Suppressor macrophage treated with lipopolysaccharide for 4 hours (primary cell): ENCODE measurements around the gene ZBTB47.

Experiments used
- DNase-seq: peaks from one replicate; pipeline ENCODE4 v3.0.0-alpha.2; 2020

ZBTB47 gene

GRCh38 chr3:42653560-42654330 is at the start of gene ZBTB47:
TSS of gene ZBTB47 (plus strand) at chr3:42653697. CDS start at chr3:42658356, 4,659 bp downstream.
- DNase-seq, result peak; percentile 72

GRCh38 chr3:42605546-42606173 is 47.8 kb upstream of the ZBTB47 start:
- no peak for DNase-seq

- no peak for DNase-seq
These were observed 44.9 kb upstream of the ZBTB47 start for GRCh38 chr3:42608581-42608980.

GRCh38 chr3:42610976-42611375 is 42.5 kb upstream of the ZBTB47 start:
- no peak for DNase-seq

- DNase-seq, result no peak
These were observed 41.3 kb upstream of the ZBTB47 start for GRCh38 chr3:42612217-42612616.

GRCh38 chr3:42612928-42613327 is 40.6 kb upstream of the ZBTB47 start:
- DNase-seq, result no peak

GRCh38 chr3:42613462-42613861 is 40.0 kb upstream of the ZBTB47 start:
- DNase-seq, result no peak

- DNase-seq, result no peak
These were observed 21.9 kb upstream of the ZBTB47 start for GRCh38 chr3:42631620-42632019.

- DNase-seq, result no peak
These were observed 21.4 kb upstream of the ZBTB47 start for GRCh38 chr3:42632146-42632545.

- DNase-seq, result no peak
These were observed 20.0 kb upstream of the ZBTB47 start for GRCh38 chr3:42633544-42633943.

GRCh38 chr3:42635111-42635510 is 18.4 kb upstream of the ZBTB47 start:
- DNase-seq, result peak; percentile 74

- DNase-seq, result no peak
These were observed 16.5 kb upstream of the ZBTB47 start for GRCh38 chr3:42637001-42637400.

- DNase-seq, result peak; percentile 50
These were observed 15.1 kb upstream of the ZBTB47 start for GRCh38 chr3:42638339-42638842.

- no peak for DNase-seq
These were observed 14.3 kb upstream of the ZBTB47 start for GRCh38 chr3:42639192-42639591.

GRCh38 chr3:42640129-42640528 is 13.4 kb upstream of the ZBTB47 start:
- DNase-seq, result no peak

- no peak for DNase-seq
These were observed 12.6 kb upstream of the ZBTB47 start for GRCh38 chr3:42640771-42641370.

- no peak for DNase-seq
These were observed 5.6 kb upstream of the ZBTB47 start for GRCh38 chr3:42647821-42648459.

- DNase-seq, result no peak
These were observed 4.5 kb upstream of the ZBTB47 start for GRCh38 chr3:42649006-42649405.

- DNase-seq, result no peak
These were observed 3.7 kb upstream of the ZBTB47 start for GRCh38 chr3:42649783-42650182.

- no peak for DNase-seq
These were observed 2.0 kb upstream of the ZBTB47 start for GRCh38 chr3:42651248-42652091.

GRCh38 chr3:42652251-42652610 is 1.3 kb upstream of the ZBTB47 start:
- no peak for DNase-seq

GRCh38 chr3:42652611-42653302 is 740 bp upstream of the ZBTB47 start:
- peak; percentile 76 for DNase-seq
